Fibroblast of pulmonary artery (primary cell): ENCODE data around the gene ANKS4B.

ENCODE experiments used
- DNase-seq: peaks from one replicate; pipeline ENCODE4 v3.0.0-alpha.2; 2010; ENCODE audit warnings: low read depth
- H3K4me3 ChIP-seq: replicated peaks from 2 replicates; pipeline ENCODE4 v1.5.1; 2011; ENCODE audit warnings: low read depth, mild to moderate bottlenecking, control low read depth, low read length, moderate library complexity
- CTCF ChIP-seq: IDR thresholded peaks from 2 replicates; pipeline ENCODE4 v1.5.1; 2011; ENCODE audit warnings: mild to moderate bottlenecking, control low read depth, low read length, inconsistent platforms; ENCODE audit errors: missing control alignments

ANKS4B gene

DNA sequence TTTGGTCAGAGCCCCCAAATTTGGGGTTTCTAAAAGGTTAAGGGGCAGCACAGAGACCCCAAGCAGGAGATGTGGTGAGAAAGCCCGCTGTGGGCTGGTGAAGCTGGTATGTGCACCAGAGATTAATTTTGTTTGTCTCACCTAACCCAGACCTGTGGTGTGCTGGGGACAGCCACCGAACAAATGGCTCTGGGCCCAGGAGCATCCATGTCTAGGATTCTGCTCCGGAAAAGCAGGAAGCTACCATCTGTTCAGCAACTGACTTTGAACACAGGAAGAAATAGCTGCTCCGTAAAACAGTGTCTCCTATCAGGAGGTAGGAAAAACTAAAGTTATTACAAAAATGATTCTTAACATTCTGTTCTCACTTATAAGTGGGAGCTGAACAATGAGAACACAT is 19.4 kb upstream of the ANKS4B start:
- TF ChIP-seq CTCF, result no peak
- no peak for DNase-seq
- H3K4me3 ChIP-seq, result no peak overlapping the region

- no peak overlapping the region for H3K4me3 ChIP-seq
- no peak for DNase-seq
Measured at GRCh38 chr16:21217121-21217520, 16.4 kb upstream of the ANKS4B start.

DNA sequence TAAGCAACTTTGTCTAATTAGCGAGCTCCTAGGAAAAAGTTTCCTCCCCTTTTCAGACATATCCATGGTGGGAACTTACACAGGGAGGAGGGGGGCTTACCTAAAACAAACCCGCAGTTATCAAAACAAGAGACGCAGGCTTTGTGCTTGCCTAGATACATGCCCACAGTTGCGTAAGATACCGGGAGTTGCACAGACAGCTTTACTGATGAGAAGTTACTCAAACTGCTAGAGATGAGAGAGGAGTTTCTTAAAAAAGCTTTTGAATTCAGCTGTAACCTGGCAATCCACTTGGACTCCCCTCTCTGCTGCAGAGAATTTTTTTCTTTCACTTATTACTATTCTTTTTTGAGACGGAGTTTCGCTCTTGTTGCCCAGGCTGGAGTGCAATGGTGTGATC is 15.3 kb upstream of the ANKS4B start:
- no peak for TF ChIP-seq CTCF

More at GRCh38 chr16:21217121-21217520, 16.4 kb upstream of the ANKS4B start:
- TF ChIP-seq CTCF, result no peak

DNA sequence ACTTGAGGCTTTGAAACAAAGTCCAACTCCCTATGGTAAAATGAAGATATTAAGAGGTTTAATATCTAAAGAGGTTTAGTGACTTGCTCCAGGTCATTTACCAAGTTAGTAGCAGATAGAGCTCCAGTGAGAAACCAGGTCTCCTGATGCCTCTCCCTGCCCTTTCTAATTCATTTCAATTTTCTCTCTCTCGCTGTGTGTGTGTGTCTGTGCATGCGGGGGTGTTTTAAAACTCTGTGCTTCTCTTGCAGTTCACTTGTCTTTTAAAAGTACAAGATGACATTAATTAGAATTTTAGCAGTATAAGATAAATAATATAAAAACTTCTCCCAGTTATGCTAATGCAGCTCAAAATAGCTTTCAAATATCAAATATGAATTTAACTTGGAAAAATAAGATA is 13.9 kb upstream of the ANKS4B start:
- no peak for DNase-seq
- TF ChIP-seq CTCF, result no peak
- H3K4me3 ChIP-seq, result no peak overlapping the region

More for the DNA sequence above, 15.3 kb upstream of the ANKS4B start:
- DNase-seq, result peak; percentile 23
- H3K4me3 ChIP-seq, result no peak overlapping the region

GRCh38 chr16:21222495-21223337 is 10.8 kb upstream of the ANKS4B start:
- no peak overlapping the region for H3K4me3 ChIP-seq
- no peak for DNase-seq
- TF ChIP-seq CTCF, result no peak

DNA sequence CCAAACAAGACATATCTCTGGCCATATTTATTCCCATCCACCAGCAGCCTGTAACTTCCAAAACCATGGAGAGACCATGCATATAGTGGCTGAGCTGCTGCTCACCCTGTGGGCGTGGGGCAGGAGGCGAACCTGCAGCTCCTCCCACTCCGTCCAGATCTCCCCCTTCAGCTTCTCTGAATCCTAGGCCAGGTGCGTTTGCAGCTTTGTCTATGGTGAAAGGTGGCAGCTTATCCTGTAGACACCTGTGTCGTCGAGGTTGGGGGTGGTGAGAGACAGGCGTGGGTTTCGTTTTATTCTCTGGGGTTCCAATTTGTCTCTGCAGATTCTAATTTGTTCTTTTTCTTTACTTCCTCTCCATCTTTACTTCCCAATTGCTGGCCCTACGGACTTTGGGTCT is 9.7 kb upstream of the ANKS4B start:
- no peak overlapping the region for H3K4me3 ChIP-seq
- DNase-seq, result no peak
- TF ChIP-seq CTCF, result no peak

- DNase-seq, result no peak
- TF ChIP-seq CTCF, result no peak
Measured at GRCh38 chr16:21224800-21225199, 8.7 kb upstream of the ANKS4B start.

More at GRCh38 chr16:21224800-21225199, 8.7 kb upstream of the ANKS4B start:
- no peak overlapping the region for H3K4me3 ChIP-seq
